Embryonic facial prominence (tissue), 1 donor: ENCODE measurements around the gene CCRL2.

Source experiments
- DNase-seq: peaks from one replicate; pipeline ENCODE4 v3.0.0-alpha.2; 2016; ENCODE audit errors: extremely low spot score

The CCRL2 gene

GRCh38 chr3:46406788-46407611, at the start of gene CCRL2, which contains the start of gene CCR5AS:
CCRL2 (plus strand) TSS chr3:46407259; CDS start chr3:46408080, 821 bp downstream.
CCR5AS (minus strand) TSS chr3:46407066.
- DNase-seq = no peak

- DNase-seq = no peak
These were observed 48.6 kb upstream of the CCRL2 start for GRCh38 chr3:46358466-46358865.

- no peak for DNase-seq
These were observed 47.1 kb upstream of the CCRL2 start for GRCh38 chr3:46359733-46360493.

- DNase-seq = no peak
These were observed 46.2 kb upstream of the CCRL2 start for GRCh38 chr3:46360907-46361306.

- no peak for DNase-seq
These were observed 45.4 kb upstream of the CCRL2 start for GRCh38 chr3:46361408-46362283.

- DNase-seq = no peak
These were observed 42.0 kb upstream of the CCRL2 start for GRCh38 chr3:46365041-46365440.

GRCh38 chr3:46365737-46366524, 41.1 kb upstream of the CCRL2 start:
- no peak for DNase-seq

GRCh38 chr3:46367811-46368210, 39.2 kb upstream of the CCRL2 start:
- DNase-seq = no peak

- no peak for DNase-seq
These were observed 38.5 kb upstream of the CCRL2 start for GRCh38 chr3:46368569-46368968.

GRCh38 chr3:46369151-46369550, 37.9 kb upstream of the CCRL2 start:
- no peak for DNase-seq

- DNase-seq = no peak
These were observed 37.4 kb upstream of the CCRL2 start for GRCh38 chr3:46369675-46370132.

- no peak for DNase-seq
These were observed 36.1 kb upstream of the CCRL2 start, which contains the start of gene CCR5 for GRCh38 chr3:46370839-46371518. CCR5 (plus strand) TSS chr3:46370946; CDS start chr3:46372903, 1,957 bp downstream.

GRCh38 chr3:46371519-46372340, 35.3 kb upstream of the CCRL2 start:
- DNase-seq = no peak

GRCh38 chr3:46372492-46373359, 34.3 kb upstream of the CCRL2 start:
- DNase-seq = no peak

GRCh38 chr3:46374755-46375154, 32.3 kb upstream of the CCRL2 start:
- DNase-seq = no peak

- no peak for DNase-seq
These were observed 31.8 kb upstream of the CCRL2 start for GRCh38 chr3:46375218-46375617.

GRCh38 chr3:46375814-46376213, 31.2 kb upstream of the CCRL2 start:
- DNase-seq = no peak

GRCh38 chr3:46378426-46378942, 28.6 kb upstream of the CCRL2 start:
- no peak for DNase-seq
